Neutrophil (primary cell): ENCODE data around the gene CNTNAP2.

Experiments
- H3K27ac ChIP-seq: fragments of 200-600 bp; sonication (generic); 2 replicates; pipeline ENCODE4 v1.5.1; 2016; ENCODE audit warnings: mild to moderate bottlenecking, moderate library complexity
- H3K27me3 ChIP-seq: fragments of 200-600 bp; sonication (generic); 2 replicates; pipeline ENCODE4 v1.6.0; 2016; ENCODE audit warnings: mild to moderate bottlenecking
- H3K36me3 ChIP-seq: fragments of 200-600 bp; sonication (generic); 2 replicates; pipeline ENCODE4 v1.5.1; 2017
- H3K4me1 ChIP-seq, 2 experiments: fragments of 200-600 bp in 1 of 2; sonication (generic) in 1 of 2; 1 replicate in 1 of 2; 2 replicates in 1 of 2; pipeline versions ENCODE4 v1.5.1 to v1.6.1; 2013 to 2016; ENCODE audit warnings: low read depth in 1 of 2, low read length in 1 of 2, mild to moderate bottlenecking in 1 of 2, moderate library complexity in 1 of 2; ENCODE audit not compliant: control insufficient read depth in 1 of 2, insufficient read depth in 1 of 2
- H3K4me3 ChIP-seq, 2 experiments: fragments of 200-600 bp in 1 of 2; sonication (generic) in 1 of 2; 1 replicate in 1 of 2; 2 replicates in 1 of 2; pipeline ENCODE4 v1.5.1; 2013 to 2016; ENCODE audit warnings: low read depth in 1 of 2, low read length in 1 of 2, mild to moderate bottlenecking in 1 of 2, moderate library complexity in 1 of 2
- H3K9me3 ChIP-seq: fragments of 200-600 bp; sonication (generic); 2 replicates; pipeline ENCODE4 v1.5.1; 2016
- TF ChIP-seq, protein P1 (sequence below): fragments of 200-600 bp; sonication (generic); IDR thresholded peaks from 2 replicates; pipeline ENCODE4 v1.5.1; 2016; ENCODE audit warnings: antibody characterized with exemption

The CNTNAP2 gene

DNA sequence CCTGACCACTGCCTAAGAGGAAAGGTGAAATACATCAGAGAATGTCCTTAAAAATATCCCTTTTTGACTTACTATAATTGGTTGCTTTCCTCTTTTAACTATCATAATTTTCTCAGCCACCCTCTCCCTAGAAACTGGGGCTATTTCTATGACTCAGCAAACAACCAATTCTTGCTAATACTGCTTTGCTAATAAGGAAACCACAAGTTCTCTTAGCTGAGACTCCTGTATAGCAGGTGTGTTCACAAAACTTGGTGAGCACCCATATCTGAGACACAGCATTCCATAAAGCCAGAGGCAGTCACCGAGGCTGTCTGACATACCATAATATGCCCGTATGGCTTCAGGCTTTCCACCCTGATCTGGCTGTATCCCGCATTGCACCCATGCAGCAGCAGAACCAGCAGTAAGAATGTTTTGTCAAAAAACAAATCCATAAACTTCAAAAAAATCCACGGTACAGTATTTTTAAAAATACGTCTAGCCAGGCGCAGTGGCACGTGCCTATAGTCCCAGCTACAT, 2282.3 kb downstream of the CNTNAP2 start:
- Histone ChIP-seq H3K9me3 (no peaks in the 10 kb centered on the region), H3K27me3 (no peaks in the 10 kb centered on the region), H3K36me3 (no peaks in the 10 kb centered on the region), H3K4me3 (no peak overlapping the region), H3K4me1 (no peaks in the 10 kb centered on the region), H3K27ac (no peak overlapping the region)
- TF ChIP-seq, protein P1, sequence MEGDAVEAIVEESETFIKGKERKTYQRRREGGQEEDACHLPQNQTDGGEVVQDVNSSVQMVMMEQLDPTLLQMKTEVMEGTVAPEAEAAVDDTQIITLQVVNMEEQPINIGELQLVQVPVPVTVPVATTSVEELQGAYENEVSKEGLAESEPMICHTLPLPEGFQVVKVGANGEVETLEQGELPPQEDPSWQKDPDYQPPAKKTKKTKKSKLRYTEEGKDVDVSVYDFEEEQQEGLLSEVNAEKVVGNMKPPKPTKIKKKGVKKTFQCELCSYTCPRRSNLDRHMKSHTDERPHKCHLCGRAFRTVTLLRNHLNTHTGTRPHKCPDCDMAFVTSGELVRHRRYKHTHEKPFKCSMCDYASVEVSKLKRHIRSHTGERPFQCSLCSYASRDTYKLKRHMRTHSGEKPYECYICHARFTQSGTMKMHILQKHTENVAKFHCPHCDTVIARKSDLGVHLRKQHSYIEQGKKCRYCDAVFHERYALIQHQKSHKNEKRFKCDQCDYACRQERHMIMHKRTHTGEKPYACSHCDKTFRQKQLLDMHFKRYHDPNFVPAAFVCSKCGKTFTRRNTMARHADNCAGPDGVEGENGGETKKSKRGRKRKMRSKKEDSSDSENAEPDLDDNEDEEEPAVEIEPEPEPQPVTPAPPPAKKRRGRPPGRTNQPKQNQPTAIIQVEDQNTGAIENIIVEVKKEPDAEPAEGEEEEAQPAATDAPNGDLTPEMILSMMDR = no peak

DNA sequence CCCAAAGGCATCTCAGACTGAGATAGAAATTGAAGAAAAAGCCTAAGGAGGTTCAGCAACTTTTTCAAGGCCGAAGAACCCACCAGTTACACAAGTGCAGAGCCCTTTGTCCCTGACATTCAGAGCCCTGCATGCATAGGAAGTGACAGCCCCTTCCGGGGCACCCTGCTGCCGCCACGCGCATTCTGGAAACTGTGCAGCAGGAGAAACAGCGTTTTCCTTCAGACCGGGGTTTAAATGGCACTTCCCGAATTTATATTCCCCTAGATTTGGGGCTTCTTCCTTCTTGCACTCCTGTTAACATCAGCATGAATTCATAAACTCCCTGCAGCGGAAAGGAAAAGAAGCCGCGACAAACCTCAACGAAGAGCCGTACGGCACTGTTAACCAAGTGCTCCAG, 2283.5 kb downstream of the CNTNAP2 start:
- TF ChIP-seq, protein P1 = no peak
- no peak overlapping the region for H3K4me3 ChIP-seq
- H3K27me3 ChIP-seq = no peaks in the 10 kb centered on the region

DNA sequence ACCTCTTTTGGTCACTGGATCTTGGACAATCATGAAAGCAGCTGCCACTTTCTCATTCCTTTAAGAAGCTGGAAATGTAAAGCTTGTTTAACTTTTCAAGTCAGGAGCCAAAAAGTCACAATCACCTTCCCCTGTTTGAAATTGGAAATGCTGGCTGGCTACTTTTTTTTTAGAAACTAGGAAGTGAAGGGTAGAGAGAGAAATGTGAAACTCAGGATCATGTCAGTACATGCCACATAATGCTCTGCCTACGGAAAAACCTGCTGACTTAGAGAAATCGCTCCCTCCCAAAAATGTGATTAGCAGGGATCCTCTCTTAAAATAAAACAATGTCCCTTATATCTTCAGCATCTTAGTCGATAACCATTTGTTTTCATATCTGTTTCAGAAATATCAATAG, 2285.6 kb downstream of the CNTNAP2 start:
- Histone ChIP-seq H3K4me3 (no peak overlapping the region), H3K27ac (no peak overlapping the region), H3K9me3 (no peaks in the 10 kb centered on the region), H3K4me1 (no peaks in the 10 kb centered on the region), H3K36me3 (no peaks in the 10 kb centered on the region), H3K27me3 (no peaks in the 10 kb centered on the region)
- TF ChIP-seq, protein P1 = no peak

More for the DNA sequence above, 2283.5 kb downstream of the CNTNAP2 start:
- Histone ChIP-seq H3K36me3 (no peaks in the 10 kb centered on the region), H3K9me3 (no peaks in the 10 kb centered on the region), H3K27ac (no peak overlapping the region), H3K4me1 (no peaks in the 10 kb centered on the region)

DNA sequence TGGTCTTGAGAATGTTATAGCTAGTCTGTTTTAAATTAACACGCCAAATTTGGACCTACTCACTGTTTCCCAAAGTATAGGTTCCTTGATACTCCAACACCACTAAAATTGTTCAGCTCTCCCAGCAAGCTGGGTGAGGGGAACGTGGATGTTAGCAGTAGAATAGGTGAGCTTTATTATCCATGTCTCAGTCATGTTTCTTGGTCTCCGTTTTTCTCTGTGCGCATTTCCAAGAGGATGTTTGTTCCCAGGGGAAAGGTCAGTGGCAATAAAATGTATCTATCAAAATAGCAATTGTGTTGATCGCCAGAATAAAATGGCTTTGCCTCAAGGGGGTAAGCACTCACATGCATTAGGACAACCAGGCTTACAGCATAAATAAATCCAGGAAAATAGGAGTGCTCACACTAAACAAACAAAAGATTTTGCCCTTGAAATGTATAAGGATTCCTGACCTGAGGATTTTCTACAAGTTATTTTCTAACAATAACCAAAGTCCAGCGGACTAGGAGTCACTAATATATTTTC, 2286.9 kb downstream of the CNTNAP2 start:
- TF ChIP-seq, protein P1 = no peak
- H3K27me3 ChIP-seq = no peaks in the 10 kb centered on the region

DNA sequence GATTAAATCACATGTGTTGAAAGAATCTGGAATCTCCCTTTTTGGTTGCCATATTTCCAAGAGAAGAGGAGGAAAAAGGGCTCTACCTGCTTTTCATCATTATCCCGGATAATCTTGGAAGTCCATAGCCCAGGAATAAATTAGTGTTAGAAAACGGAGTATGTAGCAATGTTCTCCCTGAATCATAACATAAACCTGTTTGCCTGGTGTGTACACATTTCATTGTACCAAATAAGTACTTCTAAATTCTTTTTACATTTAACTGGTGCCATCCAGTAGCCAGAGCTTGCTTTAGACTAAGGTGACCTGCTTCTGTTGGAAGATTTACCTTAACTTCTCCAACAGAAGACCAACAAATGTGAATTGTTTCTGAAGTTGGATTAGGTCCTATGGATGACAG, 2291.7 kb downstream of the CNTNAP2 start:
- Histone ChIP-seq H3K27ac (no peak overlapping the region), H3K4me3 (no peak overlapping the region), H3K9me3 (no peaks in the 10 kb centered on the region), H3K27me3 (no peaks in the 10 kb centered on the region), H3K36me3 (no peaks in the 10 kb centered on the region), H3K4me1 (no peaks in the 10 kb centered on the region)
- TF ChIP-seq, protein P1 = no peak

More for the DNA sequence above, 2286.9 kb downstream of the CNTNAP2 start:
- Histone ChIP-seq H3K27ac (no peak overlapping the region), H3K36me3 (no peaks in the 10 kb centered on the region), H3K4me1 (no peaks in the 10 kb centered on the region), H3K9me3 (no peaks in the 10 kb centered on the region), H3K4me3 (no peak overlapping the region)
